NCI-H524 (cell line): Measurements from ENCODE around the gene FSTL5.
"Not testable (repeated sequence)": the region's sequence is repeated elsewhere in the genome, so short reads cannot be mapped to it uniquely, and the experiment has no call there.

Experiments used
- DNase-seq, 2 experiments: peaks; one replicate each; lab custom pipeline; 2025; lab: John Stamatoyannopoulos, UW

The FSTL5 gene

GRCh38 chr4:161829591-161829990 lies 334.2 kb downstream of the FSTL5 start:
- DNase-seq = peak in 1 of 2 experiments; percentile 60

GRCh38 chr4:161828061-161828460 lies 335.7 kb downstream of the FSTL5 start:
- DNase-seq = no peak

- DNase-seq = no peak
Observed at GRCh38 chr4:161827013-161827412, 336.8 kb downstream of the FSTL5 start.

GRCh38 chr4:161823450-161823849 lies 340.4 kb downstream of the FSTL5 start:
- no peak for DNase-seq

GRCh38 chr4:161822174-161822573 lies 341.6 kb downstream of the FSTL5 start:
- DNase-seq = no peak

GRCh38 chr4:161817914-161818313 lies 345.9 kb downstream of the FSTL5 start:
- DNase-seq = no peak

- no peak for DNase-seq
Observed at GRCh38 chr4:161816958-161817357, 346.8 kb downstream of the FSTL5 start.

GRCh38 chr4:161815841-161816240 lies 348.0 kb downstream of the FSTL5 start:
- no peak for DNase-seq

- no peak for DNase-seq
Observed at GRCh38 chr4:161813889-161814288, 349.9 kb downstream of the FSTL5 start.

- no peak for DNase-seq
Observed at GRCh38 chr4:161813389-161813788, 350.4 kb downstream of the FSTL5 start.

- DNase-seq = no peak
Observed at GRCh38 chr4:161803171-161803570, 360.6 kb downstream of the FSTL5 start.

- no peak for DNase-seq
Observed at GRCh38 chr4:161799710-161800109, 364.1 kb downstream of the FSTL5 start.

- no peak for DNase-seq
Observed at GRCh38 chr4:161792991-161793390, 370.8 kb downstream of the FSTL5 start.

GRCh38 chr4:161791796-161792556 lies 371.8 kb downstream of the FSTL5 start:
- DNase-seq = no peak

GRCh38 chr4:161767116-161767515 lies 396.7 kb downstream of the FSTL5 start:
- no peak for DNase-seq

- DNase-seq = no peak
Observed at GRCh38 chr4:161762796-161763195, 401.0 kb downstream of the FSTL5 start.

- DNase-seq = no peak
Observed at GRCh38 chr4:161760008-161760407, 403.8 kb downstream of the FSTL5 start.

- DNase-seq = not testable (repeated sequence)
Observed at GRCh38 chr4:161758412-161758811, 405.4 kb downstream of the FSTL5 start.

- no peak for DNase-seq
Observed at GRCh38 chr4:161728929-161729328, 434.9 kb downstream of the FSTL5 start.

GRCh38 chr4:161721947-161722346 lies 441.9 kb downstream of the FSTL5 start:
- DNase-seq = no peak

GRCh38 chr4:161717084-161717483 lies 446.7 kb downstream of the FSTL5 start:
- no peak for DNase-seq

GRCh38 chr4:161714931-161715330 lies 448.9 kb downstream of the FSTL5 start:
- DNase-seq = no peak

GRCh38 chr4:161714022-161714751 lies 449.6 kb downstream of the FSTL5 start:
- peak in 1 of 2 experiments; percentile 50 for DNase-seq
